OCI-LY1 (cell line): ENCODE results near the gene SIAE.

ENCODE experiments used
- H2AFZ ChIP-seq: fragments of 200-600 bp; sonication (generic), shearing (Covaris generic); 2 replicates; pipeline ENCODE4 v1.6.0; 2014; ENCODE audit warnings: antibody characterized with exemption, mild to moderate bottlenecking, low read length
- H3F3A ChIP-seq: fragments of 200-600 bp; sonication (generic), shearing (Covaris generic); 2 replicates; pipeline ENCODE4 v1.6.0; 2014; ENCODE audit warnings: mild to moderate bottlenecking, antibody characterized with exemption, low read length, moderate library complexity; ENCODE audit not compliant: insufficient read depth
- H3K27ac ChIP-seq: fragments of 200-600 bp; sonication (generic); 2 replicates; pipeline ENCODE4 v1.5.1; 2014; ENCODE audit warnings: low read length, mixed run types, mild to moderate bottlenecking, low read depth; ENCODE audit not compliant: poor library complexity, severe bottlenecking
- H3K27me3 ChIP-seq: fragments of 200-600 bp; sonication (generic); 2 replicates; pipeline ENCODE4 v1.6.0; 2014; ENCODE audit warnings: antibody characterized with exemption, mild to moderate bottlenecking, low read length, moderate library complexity; ENCODE audit not compliant: insufficient read depth
- H3K36me3 ChIP-seq: fragments of 200-600 bp; sonication (generic); 2 replicates; pipeline ENCODE4 v1.6.1; 2014; ENCODE audit warnings: mild to moderate bottlenecking, antibody characterized with exemption, low read length, moderate library complexity, mixed read lengths; ENCODE audit not compliant: insufficient read depth
- H3K4me1 ChIP-seq: fragments of 200-600 bp; sonication (generic); 2 replicates; pipeline ENCODE4 v1.5.1; 2014; ENCODE audit warnings: mild to moderate bottlenecking, low read length, moderate library complexity; ENCODE audit not compliant: insufficient read depth, severe bottlenecking
- H3K4me2 ChIP-seq: fragments of 200-600 bp; sonication (generic), shearing (Covaris generic); 2 replicates; pipeline ENCODE4 v1.6.1; 2014; ENCODE audit warnings: low read length
- H3K4me3 ChIP-seq: fragments of 200-600 bp; sonication (generic); 2 replicates; pipeline ENCODE4 v1.5.1; 2014; ENCODE audit warnings: low read length, low read depth, mild to moderate bottlenecking, mixed read lengths; ENCODE audit not compliant: poor library complexity, severe bottlenecking
- H3K79me2 ChIP-seq: fragments of 200-600 bp; shearing (Covaris generic); 2 replicates; pipeline ENCODE4 v1.6.1; 2016; ENCODE audit warnings: mixed run types, low read length, mixed read lengths; ENCODE audit not compliant: insufficient read depth
- H3K9ac ChIP-seq: fragments of 200-600 bp; sonication (generic), shearing (Covaris generic); 2 replicates; pipeline ENCODE4 v1.6.1; 2014; ENCODE audit warnings: mild to moderate bottlenecking, low read length, mixed read lengths
- H3K9me2 ChIP-seq: fragments of 200-600 bp; sonication (generic), shearing (Covaris generic); 2 replicates; pipeline ENCODE4 v1.6.1; 2014; ENCODE audit warnings: low read depth, mild to moderate bottlenecking, low read length, mixed read lengths
- H3K9me3 ChIP-seq: fragments of 200-600 bp; shearing (Covaris generic); 2 replicates; pipeline ENCODE4 v1.6.1; 2014; ENCODE audit warnings: low read length, mixed read lengths
- H4K20me1 ChIP-seq: fragments of 200-600 bp; sonication (generic), shearing (Covaris generic); 2 replicates; pipeline ENCODE4 v1.6.0; 2016; ENCODE audit warnings: mild to moderate bottlenecking, low read length; ENCODE audit not compliant: insufficient read depth
- CTCF ChIP-seq: fragments of 200-600 bp; sonication (generic), shearing (Covaris generic); IDR thresholded peaks from 2 replicates; pipeline ENCODE4 v1.5.1; 2017; ENCODE audit warnings: mild to moderate bottlenecking, antibody characterized with exemption, low read length, moderate library complexity, mixed read lengths
- EZH2 ChIP-seq: fragments of 200-600 bp; sonication (generic), shearing (Covaris generic); IDR thresholded peaks from 2 replicates; pipeline ENCODE4 v1.8.0; 2017; ENCODE audit warnings: borderline replicate concordance, mixed run types, mild to moderate bottlenecking, antibody characterized with exemption, low read length, moderate library complexity, mixed read lengths

Gene SIAE

DNA sequence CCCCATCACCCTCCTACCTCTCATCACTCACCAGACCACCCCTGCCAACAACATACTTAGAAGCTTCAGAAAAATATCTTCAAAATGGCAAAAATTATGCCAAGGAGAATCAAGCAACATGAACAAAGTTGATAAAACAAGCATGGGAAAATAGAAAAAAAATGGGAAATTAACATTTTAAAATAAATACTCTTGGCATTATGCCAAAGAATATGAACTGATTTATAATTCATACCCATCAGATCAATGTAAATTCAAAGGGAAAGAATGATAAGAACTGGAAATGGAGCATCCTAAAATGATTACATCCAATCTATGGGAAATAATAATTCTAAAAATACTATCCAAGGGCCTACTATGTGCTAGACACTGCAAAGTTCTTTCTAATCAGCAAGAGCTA is 12.0 kb downstream of the SIAE start:
- H3K9ac ChIP-seq: no peak overlapping the region
- H4K20me1 ChIP-seq: no peaks in the 10 kb centered on the region
- no peaks in the 10 kb centered on the region for H3K9me2 ChIP-seq
- H3K79me2 ChIP-seq: no peaks in the 10 kb centered on the region
- H3K36me3 ChIP-seq: no peaks in the 10 kb centered on the region
- H3F3A ChIP-seq: no peaks in the 10 kb centered on the region
- no peak overlapping the region for H3K4me2 ChIP-seq
- no peaks in the 10 kb centered on the region for H3K27me3 ChIP-seq
- H3K9me3 ChIP-seq: no peaks in the 10 kb centered on the region
- H3K4me3 ChIP-seq: no peak overlapping the region
- H2AFZ ChIP-seq: no peak overlapping the region
- no peaks in the 10 kb centered on the region for H3K4me1 ChIP-seq
- no peak overlapping the region for H3K27ac ChIP-seq
- TF ChIP-seq EZH2 (no peak), CTCF (no peak)

DNA sequence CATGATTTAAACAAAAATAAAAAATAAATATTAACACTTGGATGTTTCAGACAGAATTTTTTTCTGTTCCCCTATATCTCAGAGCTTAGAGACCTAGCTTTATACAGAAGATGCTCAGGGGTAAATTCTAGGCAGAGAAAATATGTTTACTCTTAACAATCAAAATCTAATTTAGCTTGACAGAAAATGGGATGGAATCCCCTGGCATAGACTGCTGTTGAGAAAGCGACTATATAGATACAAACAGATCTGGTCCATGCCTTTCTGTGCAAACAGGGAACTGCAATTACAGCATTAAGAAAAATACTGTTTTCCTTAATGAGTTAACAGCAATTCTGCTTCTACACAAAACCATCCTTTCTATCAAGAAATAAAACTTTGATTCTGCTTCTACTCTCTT is 14.6 kb downstream of the SIAE start:
- Histone ChIP-seq H4K20me1 (no peaks in the 10 kb centered on the region), H3K36me3 (no peaks in the 10 kb centered on the region), H3K79me2 (no peaks in the 10 kb centered on the region), H3K9me2 (no peaks in the 10 kb centered on the region), H2AFZ (no peak overlapping the region), H3K9ac (no peak overlapping the region), H3K27me3 (no peaks in the 10 kb centered on the region), H3K4me3 (no peak overlapping the region), H3K27ac (no peak overlapping the region), H3K4me2 (no peak overlapping the region), H3K9me3 (no peaks in the 10 kb centered on the region), H3F3A (no peaks in the 10 kb centered on the region), H3K4me1 (no peaks in the 10 kb centered on the region)
- TF ChIP-seq CTCF (no peak), EZH2 (no peak)

GRCh38 chr11:124658501-124658900 is 15.0 kb downstream of the SIAE start:
- no peaks in the 10 kb centered on the region for H3K9me3 ChIP-seq
- no peaks in the 10 kb centered on the region for H3K27me3 ChIP-seq
- H2AFZ ChIP-seq: no peak overlapping the region
- H3K79me2 ChIP-seq: no peaks in the 10 kb centered on the region
- TF ChIP-seq EZH2 (no peak), CTCF (no peak)
- H4K20me1 ChIP-seq: no peaks in the 10 kb centered on the region
- H3K9ac ChIP-seq: no peak overlapping the region
- H3K36me3 ChIP-seq: no peaks in the 10 kb centered on the region
- H3F3A ChIP-seq: no peaks in the 10 kb centered on the region
- no peak overlapping the region for H3K27ac ChIP-seq
- no peaks in the 10 kb centered on the region for H3K4me1 ChIP-seq
- no peaks in the 10 kb centered on the region for H3K9me2 ChIP-seq
- H3K4me2 ChIP-seq: no peak overlapping the region
- no peak overlapping the region for H3K4me3 ChIP-seq
